GM21360 (cell line): ENCODE measurements around the gene ZBTB7C.

Source experiments
- ATAC-seq: cut with Tn5 transposase; IDR thresholded peaks from one replicate; pipeline ENCODE4 v1.9.1; 2021; ENCODE audit warnings: mild to moderate bottlenecking, moderate library complexity; ENCODE audit not compliant: unreplicated experiment

The ZBTB7C gene

GRCh38 chr18:48131042-48131441 lies 278.1 kb downstream of the ZBTB7C start:
- no peak for ATAC-seq

DNA sequence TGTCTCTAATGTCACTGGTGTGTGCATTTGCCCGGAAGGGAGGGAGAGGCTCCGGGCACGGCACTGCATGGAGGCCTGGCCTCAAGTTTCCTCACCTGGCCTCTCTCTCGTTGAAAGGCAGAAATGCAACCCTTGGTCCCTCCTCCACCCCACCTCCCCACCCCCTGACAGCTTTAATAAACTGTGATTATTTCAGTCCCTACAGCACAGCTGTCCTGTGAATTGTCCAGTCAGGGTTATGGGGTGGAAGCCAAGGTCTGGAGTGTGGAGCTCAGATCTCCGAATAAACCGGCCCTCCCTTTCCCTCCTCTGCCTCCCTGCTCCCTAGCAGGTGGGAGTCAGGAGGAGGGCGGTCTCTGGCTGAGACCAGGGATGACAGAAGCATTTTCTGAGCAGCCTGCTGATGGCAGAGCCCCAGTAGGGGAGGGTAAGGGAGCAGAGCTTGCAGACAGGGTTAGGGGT lies 279.5 kb downstream of the ZBTB7C start:
- no peak for ATAC-seq

GRCh38 chr18:48127606-48128005 lies 281.6 kb downstream of the ZBTB7C start:
- ATAC-seq, result no peak

DNA sequence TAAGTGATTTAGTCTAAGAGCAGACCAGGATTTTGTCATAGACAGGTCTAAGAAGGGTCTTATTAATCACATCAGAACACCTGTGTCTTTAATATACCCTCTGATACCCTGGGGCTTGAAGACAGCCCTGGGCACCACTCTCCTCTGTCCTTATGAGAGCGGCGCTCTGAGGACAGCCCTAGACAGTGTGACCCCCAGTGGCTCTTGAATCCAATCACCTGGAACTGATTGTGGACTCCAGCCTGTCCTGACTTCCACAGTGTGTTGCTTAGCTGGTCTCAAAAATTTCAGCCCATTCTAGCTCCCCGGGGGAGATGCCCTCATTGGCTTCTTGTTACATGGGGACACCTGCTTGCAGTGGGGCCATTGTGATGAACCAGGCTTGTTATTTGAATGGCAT lies 282.9 kb downstream of the ZBTB7C start:
- ATAC-seq, result no peak

DNA sequence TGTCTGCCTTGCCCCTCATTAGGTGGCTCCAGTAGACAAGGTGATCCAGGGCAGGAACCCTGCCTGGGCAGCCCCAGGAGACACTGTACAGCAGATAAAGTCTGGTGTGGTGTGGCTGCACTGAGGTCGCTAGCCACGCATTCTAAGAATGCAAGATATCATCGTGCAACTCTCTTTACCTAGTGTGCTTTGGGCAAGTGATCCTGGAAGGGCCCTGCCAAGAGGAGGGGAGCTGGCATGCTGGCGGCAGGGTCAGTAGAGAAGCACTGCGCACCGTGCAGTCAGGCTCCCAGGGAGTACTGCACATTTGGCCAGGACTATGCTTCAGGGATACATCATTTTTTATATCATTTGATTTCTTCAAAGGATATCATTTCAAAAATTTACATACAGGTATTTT lies 283.5 kb downstream of the ZBTB7C start:
- no peak for ATAC-seq

DNA sequence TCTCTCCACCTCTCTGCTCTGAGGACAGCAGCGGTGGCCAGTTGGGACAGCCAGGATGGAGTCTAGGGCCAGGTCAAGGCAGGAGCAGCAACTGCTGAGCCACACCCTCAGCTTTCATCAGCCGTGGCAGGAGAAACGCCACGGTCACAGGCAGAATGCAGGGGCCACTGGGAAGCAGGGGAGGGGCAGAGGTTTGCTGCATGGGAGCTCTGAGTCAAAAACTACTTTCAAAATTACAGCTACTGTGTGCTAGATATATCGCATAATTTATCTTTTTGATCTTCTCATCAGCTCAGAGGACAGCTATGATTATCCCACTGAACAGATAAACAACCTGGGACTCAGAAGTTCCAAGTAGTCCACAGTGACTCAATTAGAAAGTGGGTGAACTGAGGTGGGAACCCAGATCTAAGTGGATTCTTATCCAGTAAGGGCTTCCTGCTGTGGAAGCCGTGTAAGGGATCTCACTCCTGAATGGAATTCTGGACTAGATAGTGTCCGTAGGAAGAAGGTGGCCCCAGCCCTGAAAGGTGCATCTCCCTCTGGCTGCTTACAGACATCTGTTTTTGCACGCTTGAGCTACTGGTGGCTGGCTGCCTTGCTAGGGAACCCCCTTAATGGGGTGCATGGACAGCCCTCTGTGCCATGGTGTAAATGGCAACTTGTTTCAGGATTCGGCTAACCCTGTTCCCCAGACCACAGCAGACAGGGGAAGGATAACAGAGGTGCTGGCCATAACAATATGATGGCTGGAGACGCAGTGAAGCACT lies 284.1 kb downstream of the ZBTB7C start:
- ATAC-seq, result no peak

- no peak for ATAC-seq
These were observed 285.2 kb downstream of the ZBTB7C start for GRCh38 chr18:48123941-48124340.

DNA sequence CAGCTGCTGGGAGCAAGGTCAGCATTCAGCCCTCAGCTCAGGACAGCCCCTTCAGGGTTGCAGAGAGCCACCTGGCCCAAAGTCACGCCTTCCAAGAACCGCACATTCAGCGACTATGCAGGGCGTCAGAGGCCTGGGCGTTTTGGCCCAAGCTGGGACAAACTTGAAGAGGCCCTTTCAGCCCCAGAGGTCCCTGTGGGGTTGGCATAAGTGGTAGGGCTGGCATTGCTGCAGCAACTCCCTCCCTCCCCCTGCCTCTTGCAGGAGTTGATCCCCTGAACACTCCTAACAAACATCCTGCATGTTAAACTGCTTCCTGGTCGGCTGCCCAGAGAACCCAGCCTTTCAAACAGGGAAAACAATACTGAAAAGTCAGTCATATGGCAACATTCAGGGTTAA lies 285.9 kb downstream of the ZBTB7C start:
- no peak for ATAC-seq

DNA sequence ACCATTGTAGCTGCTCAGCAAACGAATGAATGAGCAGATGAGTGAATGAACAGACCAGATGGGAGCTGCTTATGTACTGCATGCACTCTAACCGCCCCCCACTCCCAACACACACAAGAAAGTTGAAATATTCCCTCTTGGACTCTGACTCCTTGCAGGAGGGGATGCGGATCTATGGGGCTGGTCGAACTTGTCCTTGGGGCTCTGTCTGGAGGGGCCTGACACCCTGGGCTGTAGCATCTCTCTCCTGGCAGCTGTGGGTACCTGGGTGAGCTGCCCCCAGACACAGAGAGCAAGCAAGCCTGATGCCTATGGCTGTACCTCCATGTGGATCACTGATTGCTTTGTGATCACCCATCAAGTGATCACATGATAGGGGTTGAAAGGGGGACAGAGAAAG lies 286.4 kb downstream of the ZBTB7C start:
- ATAC-seq, result no peak

GRCh38 chr18:48122376-48122775 lies 286.8 kb downstream of the ZBTB7C start:
- ATAC-seq, result no peak

GRCh38 chr18:48121752-48122151 lies 287.4 kb downstream of the ZBTB7C start:
- ATAC-seq, result no peak

- ATAC-seq, result no peak
These were observed 290.0 kb downstream of the ZBTB7C start for GRCh38 chr18:48119204-48119603.

DNA sequence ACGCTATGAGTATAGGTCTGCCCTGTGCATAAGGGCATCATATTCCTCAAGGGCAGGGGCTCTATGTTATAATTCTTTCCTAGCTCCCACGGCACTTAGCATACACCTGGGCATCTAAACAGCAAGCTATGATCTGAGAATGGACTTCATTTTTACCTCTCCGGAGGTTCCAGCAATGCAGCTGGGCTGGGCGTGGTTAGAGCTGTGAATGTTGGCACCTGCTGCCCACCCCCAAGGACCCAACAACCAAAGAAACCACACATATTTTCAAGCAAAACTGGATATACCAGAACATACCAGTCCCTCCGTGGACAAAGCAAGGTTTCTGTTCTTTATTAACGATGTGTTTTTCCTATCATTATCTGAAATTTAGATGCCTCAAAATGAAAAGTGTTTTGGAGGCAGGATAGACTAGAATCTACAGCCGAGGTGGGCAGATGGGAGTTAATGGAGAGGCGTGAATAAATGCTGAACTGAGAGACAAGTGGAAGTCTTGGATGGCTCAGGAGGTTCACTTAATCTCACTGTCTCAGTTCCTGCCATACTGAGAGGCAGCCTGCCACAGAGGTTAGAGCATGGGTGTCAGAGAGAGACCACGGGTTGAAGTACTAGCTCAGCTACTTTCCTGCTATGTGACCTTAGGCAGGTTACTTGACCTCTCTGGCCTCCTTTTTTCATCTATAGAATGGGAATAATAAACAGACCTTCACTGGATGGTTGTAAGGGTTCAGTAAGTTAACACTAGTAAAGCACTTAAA lies 292.1 kb downstream of the ZBTB7C start:
- ATAC-seq, result no peak

GRCh38 chr18:48116017-48116416 lies 293.2 kb downstream of the ZBTB7C start:
- ATAC-seq, result no peak

DNA sequence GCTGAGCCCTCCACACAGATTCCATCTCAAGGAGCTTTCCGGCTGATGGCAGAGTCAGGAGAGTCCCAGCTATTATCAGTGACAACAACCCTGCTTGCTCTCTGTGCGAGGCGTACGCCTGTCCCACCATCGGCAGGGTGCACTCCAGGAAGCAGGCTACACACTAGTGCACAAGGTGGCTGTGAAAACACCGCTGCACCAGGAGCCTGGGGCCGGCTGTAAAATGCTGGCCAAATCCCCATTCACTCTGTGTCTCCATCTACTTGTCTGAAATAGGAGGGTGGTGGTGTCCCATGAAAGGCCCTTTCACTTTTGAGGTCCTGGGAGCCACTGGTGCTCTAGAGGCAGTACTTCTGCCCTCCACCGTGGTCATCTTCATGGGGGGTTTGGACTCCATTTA lies 295.5 kb downstream of the ZBTB7C start:
- ATAC-seq, result no peak

- no peak for ATAC-seq
These were observed 297.6 kb downstream of the ZBTB7C start for GRCh38 chr18:48111587-48111986.

- no peak for ATAC-seq
These were observed 298.4 kb downstream of the ZBTB7C start for GRCh38 chr18:48110797-48111196.

GRCh38 chr18:48109961-48110493 lies 299.2 kb downstream of the ZBTB7C start:
- no peak for ATAC-seq

DNA sequence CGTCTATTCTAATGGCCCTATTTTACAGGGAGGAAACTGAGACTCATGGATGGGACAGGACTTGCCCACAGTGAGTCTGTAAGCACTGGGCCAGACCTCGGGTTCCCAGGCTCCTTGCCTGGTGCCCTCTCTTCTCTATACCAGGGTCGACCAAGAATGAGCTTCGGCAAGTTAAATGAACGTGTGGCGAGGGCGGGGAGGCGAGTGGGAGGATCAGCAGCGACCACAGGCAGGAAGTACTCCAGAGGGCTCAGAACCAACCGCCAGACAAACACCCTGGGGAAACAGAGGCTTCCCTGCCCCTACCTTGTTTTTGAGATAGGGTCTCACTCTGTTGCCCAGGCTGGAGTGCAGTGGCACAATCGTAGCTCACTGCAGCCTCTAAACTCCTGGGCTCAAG lies 301.0 kb downstream of the ZBTB7C start:
- ATAC-seq, result no peak

GRCh38 chr18:48106976-48107781 lies 302.0 kb downstream of the ZBTB7C start:
- no peak for ATAC-seq

- ATAC-seq, result no peak
These were observed 302.7 kb downstream of the ZBTB7C start for GRCh38 chr18:48106498-48106897.
